ENCODE data around the gene NEU1. TPM values are rescaled to one million over a fixed set of nuclear protein-coding genes. Genes with fewer than 3 reads are reported as not detected.
"Not testable (repeated sequence)": the region's sequence is repeated elsewhere in the genome, so short reads cannot be mapped to it uniquely, and the experiment has no call there.

Gene NEU1
- total RNA-seq, 1 donor from 2014 or later, result 26.0 TPM

DNA sequence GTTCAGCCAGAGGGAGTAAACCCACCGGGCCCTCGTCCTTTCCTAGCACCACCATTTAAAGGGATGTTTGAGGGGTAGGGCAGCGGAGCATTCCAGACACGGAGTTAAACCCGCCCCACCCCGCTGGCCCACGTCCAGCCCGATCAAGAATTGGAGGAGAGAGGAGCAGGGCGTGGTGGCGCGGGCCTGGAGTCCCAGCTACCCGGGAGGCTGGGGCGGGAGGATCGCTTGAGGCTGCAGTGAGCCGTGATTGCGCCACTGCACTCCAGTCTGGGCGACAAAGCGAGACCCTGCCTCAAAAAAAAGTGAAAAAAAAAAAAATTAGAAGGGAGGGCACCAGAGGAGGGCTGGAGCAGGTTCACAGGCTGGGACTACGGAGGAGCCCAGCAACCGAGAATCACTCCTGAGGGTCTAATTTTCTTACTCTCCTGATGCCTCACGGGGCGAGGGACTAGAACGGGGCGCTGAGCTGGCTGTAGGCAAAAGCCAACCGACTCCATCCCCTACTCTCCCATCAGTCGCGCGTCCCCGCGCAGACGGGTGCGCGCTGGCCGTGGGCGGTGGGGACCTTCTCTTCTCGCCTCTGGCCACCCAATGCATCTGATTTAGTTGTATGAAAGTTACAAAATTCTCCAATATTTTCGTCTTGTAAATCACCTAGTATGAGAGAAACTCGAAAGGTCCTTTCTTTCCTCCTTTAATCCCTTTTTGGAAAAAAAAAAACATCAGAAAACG lies 41.2 kb downstream of the NEU1 start:
- H3K9me3 ChIP-seq, result no peaks in the 10 kb centered on the region
- intact Hi-C loops (cut with DNase I), result no loop called here
- peak overlapping the region; percentile 50 to 54 for H3K4me3 ChIP-seq
- no peaks in the 10 kb centered on the region for H3K36me3 ChIP-seq
- DNase-seq (ENCODE audit: extremely low spot score in 2 of 2), result no peak
- H3K27me3 ChIP-seq, result no peaks in the 10 kb centered on the region
- H3K4me1 ChIP-seq, result peaks cover 83% of the 10 kb centered on the region
- peak overlapping the region; percentile 100 for H3K27ac ChIP-seq
- peak in 1 of 2 donors; percentile 86 for TF ChIP-seq POLR2AphosphoS5 (IDR thresholded peaks at IDR 0.05; ENCODE audit: insufficient read depth in 1 of 2, low read depth in 1 of 2)
- no peak for TF ChIP-seq CTCF (IDR thresholded peaks at IDR 0.05)
- peak in 1 of 2 donors; percentile 50 for TF ChIP-seq POLR2A (IDR thresholded peaks at IDR 0.05)

GRCh38 chr6:31820399-31820798 lies 42.2 kb downstream of the NEU1 start:
- peak overlapping the region; percentile 100 for H3K27ac ChIP-seq

DNA sequence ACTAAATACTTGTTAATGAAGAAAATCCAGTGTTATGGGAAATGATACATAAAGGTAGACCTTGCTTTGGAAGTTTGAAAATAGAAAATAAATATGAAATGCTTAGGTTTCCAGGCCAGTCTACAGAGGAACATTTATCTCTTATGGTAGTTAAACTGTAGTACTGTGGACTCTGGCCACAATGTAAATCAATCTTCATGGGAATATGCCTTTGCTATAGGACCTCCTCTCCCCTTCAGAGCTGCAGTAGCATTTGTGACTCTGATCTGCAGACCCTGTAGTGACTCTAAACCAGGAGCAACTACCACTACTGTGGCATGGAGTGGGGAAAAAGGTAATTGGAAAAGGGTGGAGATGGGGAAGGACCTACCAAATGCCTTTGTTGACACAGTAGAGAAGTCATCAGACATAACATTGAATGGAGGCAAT lies 42.7 kb downstream of the NEU1 start:
- no peak for DNase-seq (ENCODE audit: extremely low spot score in 2 of 2)
- Histone ChIP-seq H3K27ac (peak overlapping the region; percentile 100), H3K27me3 (no peaks in the 10 kb centered on the region), H3K9me3 (no peaks in the 10 kb centered on the region), H3K36me3 (no peaks in the 10 kb centered on the region), H3K4me1 (peaks cover 67% of the 10 kb centered on the region), H3K4me3 (peak overlapping the region in 1 of 2 donors; percentile 3)
- intact Hi-C loops (cut with DNase I), result no loop called here
- TF ChIP-seq POLR2AphosphoS5 (IDR thresholded peaks at IDR 0.05; ENCODE audit: insufficient read depth in 1 of 2, low read depth in 1 of 2) (no peak), POLR2A (IDR thresholded peaks at IDR 0.05) (no peak), CTCF (IDR thresholded peaks at IDR 0.05) (no peak)

More at GRCh38 chr6:31820399-31820798, 42.2 kb downstream of the NEU1 start:
- DNase-seq (ENCODE audit: extremely low spot score in 2 of 2); H3K27me3 ChIP-seq; H3K36me3 ChIP-seq; H3K9me3 ChIP-seq; H3K4me3 ChIP-seq; intact Hi-C loops (cut with DNase I): not testable (repeated sequence)
- peaks cover 72% of the 10 kb centered on the region for H3K4me1 ChIP-seq

GRCh38 chr6:31817929-31818511 lies 44.6 kb downstream of the NEU1 start:
- H3K36me3 ChIP-seq; H3K9me3 ChIP-seq; intact Hi-C loops (cut with DNase I); H3K27me3 ChIP-seq; DNase-seq (ENCODE audit: extremely low spot score in 2 of 2): not testable (repeated sequence)
- peak overlapping the region; percentile 100 for H3K27ac ChIP-seq
- peaks cover 60% of the 10 kb centered on the region for H3K4me1 ChIP-seq
- TF ChIP-seq POLR2AphosphoS5 (IDR thresholded peaks at IDR 0.05; ENCODE audit: insufficient read depth in 1 of 2, low read depth in 1 of 2), result peak; percentile 8 to 31
- peak overlapping the region; percentile 12 to 46 for H3K4me3 ChIP-seq

GRCh38 chr6:31817133-31817928 lies 45.3 kb downstream of the NEU1 start:
- H3K36me3 ChIP-seq; intact Hi-C loops (cut with DNase I); H3K27me3 ChIP-seq; H3K9me3 ChIP-seq; DNase-seq (ENCODE audit: extremely low spot score in 2 of 2): not testable (repeated sequence)
- TF ChIP-seq POLR2AphosphoS5 (IDR thresholded peaks at IDR 0.05; ENCODE audit: insufficient read depth in 1 of 2, low read depth in 1 of 2), result peak; percentile 72 to 94
- Histone ChIP-seq H3K4me3 (peak overlapping the region; percentile 12 to 46), H3K27ac (peak overlapping the region; percentile 100), H3K4me1 (peaks cover 58% of the 10 kb centered on the region)

GRCh38 chr6:31815025-31815838 lies 47.4 kb downstream of the NEU1 start, which contains the start of the genes HSPA1A and HSPA1L:
HSPA1A (plus strand) TSS chr6:31815543; CDS start chr6:31815757, 214 bp downstream.
HSPA1L (minus strand) TSS chr6:31815283; CDS start chr6:31811972, 3,311 bp downstream.
- H3K4me1 ChIP-seq, result peaks cover 43% of the 10 kb centered on the region

More at GRCh38 chr6:31815025-31815838, 47.4 kb downstream of the NEU1 start, which contains the start of the genes HSPA1A and HSPA1L:
- Histone ChIP-seq H3K36me3 (no peaks in the 10 kb centered on the region), H3K27me3 (no peaks in the 10 kb centered on the region), H3K27ac (peak within 1 kb of the TSS; percentile 100), H3K4me3 (peak within 1 kb of the TSS; percentile 59 to 73), H3K9me3 (no peaks in the 10 kb centered on the region)
- TF ChIP-seq POLR2AphosphoS5 (IDR thresholded peaks at IDR 0.05; ENCODE audit: insufficient read depth in 1 of 2, low read depth in 1 of 2) (peak; percentile 100), POLR2A (IDR thresholded peaks at IDR 0.05) (peak; percentile 100), CTCF (IDR thresholded peaks at IDR 0.05) (no peak)
- peak in 1 of 2 donors; percentile 99 for DNase-seq (ENCODE audit: extremely low spot score in 2 of 2)
- intact Hi-C loops (cut with DNase I), result no loop called here

All from vagina (tissue), 2 donors.